K562 (cell line): ENCODE results near the gene CSNK1G1. TPM values are rescaled to one million over a fixed set of nuclear protein-coding genes. Genes with fewer than 3 reads are reported as not detected.
A peak's percentile ranks its signal among the peaks of the same experiment; 100 is the strongest.

ENCODE experiments used
- BMI1 ChIP-seq: fragments of 150-350 bp; IDR thresholded peaks from 2 replicates; pipeline ENCODE4 v1.6.1; 2014; ENCODE audit warnings: low read length
- C11orf30 ChIP-seq: fragments of 450-650 bp; IDR thresholded peaks from 2 replicates; pipeline ENCODE4 v1.6.1; 2016; ENCODE audit warnings: low read depth, mild to moderate bottlenecking
- DIDO1 ChIP-seq: fragments of 450-650 bp; IDR thresholded peaks from 2 replicates; pipeline ENCODE4 v1.6.1; 2016; ENCODE audit warnings: low read depth, missing biosample characterization, missing genetic modification characterization
- FOXA1 ChIP-seq: fragments of 450-650 bp; IDR thresholded peaks from 2 replicates; pipeline ENCODE4 v1.6.1; 2016; ENCODE audit warnings: mild to moderate bottlenecking, borderline replicate concordance
- HCFC1 ChIP-seq: IDR thresholded peaks from 2 replicates; pipeline ENCODE4 v1.6.1; 2012; ENCODE audit warnings: low read depth, low read length, improper control_type of control experiment
- HNRNPL ChIP-seq: fragments of 200-400 bp; formaldehyde crosslinking; IDR thresholded peaks from 2 replicates; pipeline ENCODE4 v1.6.1; 2017; ENCODE audit warnings: low read depth, mild to moderate bottlenecking, low read length
- MAFK ChIP-seq: IDR thresholded peaks from 2 replicates; pipeline ENCODE4 v1.6.1; 2011; ENCODE audit warnings: low read length, improper control_type of control experiment
- ZNF444 ChIP-seq: fragments of 250-450 bp; sonication (Bioruptor Pico); IDR thresholded peaks from 2 replicates; pipeline ENCODE4 v1.4.0; 2020; ENCODE audit warnings: mild to moderate bottlenecking, moderate library complexity
- polyA plus RNA-seq, 8 experiments: library from polyadenylated mRNA; depleted of rRNA in 4 of 8; stranded (reverse) in 5 of 8; unstranded in 3 of 8; fragments of >200 nt; fragmentation: Nextera tagmentation in 2 of 8; fragmentation: Illumina TruSeq in 1 of 8; extraction: Ambion mirVana in 2 of 8; extraction: Trizol in 1 of 8; gene quantifications; 2 replicates each; pipeline versions ENCODE4 v1.2.1 to v1.2.3, GENCODE V29; 2011 to 2014; ENCODE audit warnings: inconsistent platforms in 1 of 8, missing spikeins in 1 of 8
- total RNA-seq, 7 experiments: library from RNA; depleted of rRNA in 6 of 7; stranded (reverse); fragments of >200 nt in 6 of 7; fragmentation: Illumina TruSeq in 2 of 7; extraction: Trizol in 2 of 7; gene quantifications; 2 replicates each; pipeline versions ENCODE4 v1.2.1 to v1.2.3, GENCODE V29; 2011 to 2021; ENCODE audit warnings: low replicate concordance in 1 of 7
- TF ChIP-seq, protein P1 (sequence below), 3 experiments: fragments of 200-800 bp in 1 of 3; fragments of 250-450 bp in 1 of 3; fragments of 450-650 bp in 1 of 3; sonication (Bioruptor Pico) in 1 of 3; sonication (Bioruptor generic) in 1 of 3; formaldehyde crosslinking in 1 of 3; IDR thresholded peaks; 2 replicates each; pipeline versions ENCODE4 v1.6.1 to v1.8.0; 2016 to 2022; ENCODE audit warnings: mild to moderate bottlenecking in 2 of 3, missing genetic modification characterization in 2 of 3, missing compliant biosample characterization in 1 of 3, moderate library complexity in 1 of 3
- TF ChIP-seq, protein P2 (sequence below): fragments of 250-450 bp; sonication (Bioruptor Pico); IDR thresholded peaks from 2 replicates; pipeline ENCODE4 v1.4.0; 2020
- TF ChIP-seq, protein P3 (sequence below): fragments of 250-450 bp; sonication (Bioruptor Pico); IDR thresholded peaks from 2 replicates; pipeline ENCODE4 v1.4.0; 2020; ENCODE audit warnings: mild to moderate bottlenecking, moderate library complexity
- TF ChIP-seq, protein P4 (sequence below): fragments of 450-650 bp; formaldehyde crosslinking; IDR thresholded peaks from 2 replicates; pipeline ENCODE4 v1.4.0; 2022; ENCODE audit warnings: missing genetic modification characterization
- TF ChIP-seq, protein P5 (sequence below): sonication (generic); formaldehyde crosslinking; IDR thresholded peaks from 2 replicates; pipeline ENCODE4 v1.8.0; 2022; ENCODE audit warnings: mild to moderate bottlenecking, missing genetic modification reagents

CSNK1G1 gene
- total and polyA plus RNA-seq, 9 of the 15 experiments (the other 6 are each of a cell fraction or from before 2014, with no cell fraction given), result 4.5 to 18.5 (median 9.5) TPM

DNA sequence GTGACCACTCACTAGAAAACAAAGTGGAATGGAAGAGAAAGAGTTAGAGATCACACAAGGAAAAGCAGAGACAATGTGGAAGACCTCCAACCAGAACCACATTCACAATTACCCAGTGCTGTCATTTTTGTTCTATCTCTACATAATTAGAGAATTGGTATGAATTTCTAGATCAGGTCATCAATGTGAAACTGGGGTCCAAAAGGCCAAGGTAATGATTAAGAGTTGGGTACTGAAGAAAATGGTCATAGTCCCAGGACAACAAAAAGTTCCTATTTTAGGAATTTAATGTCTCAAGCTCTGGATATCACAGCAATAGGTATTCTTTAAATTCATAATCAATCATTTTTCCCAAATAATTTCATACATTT is 108.5 kb downstream of the CSNK1G1 start (continued):
- TF ChIP-seq, protein P1, sequence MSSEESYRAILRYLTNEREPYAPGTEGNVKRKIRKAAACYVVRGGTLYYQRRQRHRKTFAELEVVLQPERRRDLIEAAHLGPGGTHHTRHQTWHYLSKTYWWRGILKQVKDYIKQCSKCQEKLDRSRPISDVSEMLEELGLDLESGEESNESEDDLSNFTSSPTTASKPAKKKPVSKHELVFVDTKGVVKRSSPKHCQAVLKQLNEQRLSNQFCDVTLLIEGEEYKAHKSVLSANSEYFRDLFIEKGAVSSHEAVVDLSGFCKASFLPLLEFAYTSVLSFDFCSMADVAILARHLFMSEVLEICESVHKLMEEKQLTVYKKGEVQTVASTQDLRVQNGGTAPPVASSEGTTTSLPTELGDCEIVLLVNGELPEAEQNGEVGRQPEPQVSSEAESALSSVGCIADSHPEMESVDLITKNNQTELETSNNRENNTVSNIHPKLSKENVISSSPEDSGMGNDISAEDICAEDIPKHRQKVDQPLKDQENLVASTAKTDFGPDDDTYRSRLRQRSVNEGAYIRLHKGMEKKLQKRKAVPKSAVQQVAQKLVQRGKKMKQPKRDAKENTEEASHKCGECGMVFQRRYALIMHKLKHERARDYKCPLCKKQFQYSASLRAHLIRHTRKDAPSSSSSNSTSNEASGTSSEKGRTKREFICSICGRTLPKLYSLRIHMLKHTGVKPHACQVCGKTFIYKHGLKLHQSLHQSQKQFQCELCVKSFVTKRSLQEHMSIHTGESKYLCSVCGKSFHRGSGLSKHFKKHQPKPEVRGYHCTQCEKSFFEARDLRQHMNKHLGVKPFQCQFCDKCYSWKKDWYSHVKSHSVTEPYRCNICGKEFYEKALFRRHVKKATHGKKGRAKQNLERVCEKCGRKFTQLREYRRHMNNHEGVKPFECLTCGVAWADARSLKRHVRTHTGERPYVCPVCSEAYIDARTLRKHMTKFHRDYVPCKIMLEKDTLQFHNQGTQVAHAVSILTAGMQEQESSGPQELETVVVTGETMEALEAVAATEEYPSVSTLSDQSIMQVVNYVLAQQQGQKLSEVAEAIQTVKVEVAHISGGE (CRISPR knock-in tag; IDR thresholded peaks at IDR 0.05), result peak in 1 of 3 experiments; percentile 7; a peak in 1 of 6 replicates
- TF ChIP-seq HNRNPL (no peak), HCFC1 (no peak), DIDO1 (tag) (no peak), MAFK (no peak), BMI1 (no peak), ZNF444 (CRISPR knock-in tag) (no peak), C11orf30 (no peak), FOXA1 (no peak)
- TF ChIP-seq, protein P2, sequence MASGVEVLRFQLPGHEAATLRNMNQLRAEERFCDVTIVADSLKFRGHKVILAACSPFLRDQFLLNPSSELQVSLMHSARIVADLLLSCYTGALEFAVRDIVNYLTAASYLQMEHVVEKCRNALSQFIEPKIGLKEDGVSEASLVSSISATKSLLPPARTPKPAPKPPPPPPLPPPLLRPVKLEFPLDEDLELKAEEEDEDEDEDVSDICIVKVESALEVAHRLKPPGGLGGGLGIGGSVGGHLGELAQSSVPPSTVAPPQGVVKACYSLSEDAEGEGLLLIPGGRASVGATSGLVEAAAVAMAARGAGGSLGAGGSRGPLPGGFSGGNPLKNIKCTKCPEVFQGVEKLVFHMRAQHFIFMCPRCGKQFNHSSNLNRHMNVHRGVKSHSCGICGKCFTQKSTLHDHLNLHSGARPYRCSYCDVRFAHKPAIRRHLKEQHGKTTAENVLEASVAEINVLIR (CRISPR knock-in tag), result no peak
- TF ChIP-seq, protein P3, sequence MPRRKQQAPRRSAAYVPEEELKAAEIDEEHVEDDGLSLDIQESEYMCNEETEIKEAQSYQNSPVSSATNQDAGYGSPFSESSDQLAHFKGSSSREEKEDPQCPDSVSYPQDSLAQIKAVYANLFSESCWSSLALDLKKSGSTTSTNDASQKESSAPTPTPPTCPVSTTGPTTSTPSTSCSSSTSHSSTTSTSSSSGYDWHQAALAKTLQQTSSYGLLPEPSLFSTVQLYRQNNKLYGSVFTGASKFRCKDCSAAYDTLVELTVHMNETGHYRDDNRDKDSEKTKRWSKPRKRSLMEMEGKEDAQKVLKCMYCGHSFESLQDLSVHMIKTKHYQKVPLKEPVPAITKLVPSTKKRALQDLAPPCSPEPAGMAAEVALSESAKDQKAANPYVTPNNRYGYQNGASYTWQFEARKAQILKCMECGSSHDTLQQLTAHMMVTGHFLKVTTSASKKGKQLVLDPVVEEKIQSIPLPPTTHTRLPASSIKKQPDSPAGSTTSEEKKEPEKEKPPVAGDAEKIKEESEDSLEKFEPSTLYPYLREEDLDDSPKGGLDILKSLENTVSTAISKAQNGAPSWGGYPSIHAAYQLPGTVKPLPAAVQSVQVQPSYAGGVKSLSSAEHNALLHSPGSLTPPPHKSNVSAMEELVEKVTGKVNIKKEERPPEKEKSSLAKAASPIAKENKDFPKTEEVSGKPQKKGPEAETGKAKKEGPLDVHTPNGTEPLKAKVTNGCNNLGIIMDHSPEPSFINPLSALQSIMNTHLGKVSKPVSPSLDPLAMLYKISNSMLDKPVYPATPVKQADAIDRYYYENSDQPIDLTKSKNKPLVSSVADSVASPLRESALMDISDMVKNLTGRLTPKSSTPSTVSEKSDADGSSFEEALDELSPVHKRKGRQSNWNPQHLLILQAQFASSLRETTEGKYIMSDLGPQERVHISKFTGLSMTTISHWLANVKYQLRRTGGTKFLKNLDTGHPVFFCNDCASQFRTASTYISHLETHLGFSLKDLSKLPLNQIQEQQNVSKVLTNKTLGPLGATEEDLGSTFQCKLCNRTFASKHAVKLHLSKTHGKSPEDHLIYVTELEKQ (CRISPR knock-in tag), result no peak
- TF ChIP-seq, protein P4, sequence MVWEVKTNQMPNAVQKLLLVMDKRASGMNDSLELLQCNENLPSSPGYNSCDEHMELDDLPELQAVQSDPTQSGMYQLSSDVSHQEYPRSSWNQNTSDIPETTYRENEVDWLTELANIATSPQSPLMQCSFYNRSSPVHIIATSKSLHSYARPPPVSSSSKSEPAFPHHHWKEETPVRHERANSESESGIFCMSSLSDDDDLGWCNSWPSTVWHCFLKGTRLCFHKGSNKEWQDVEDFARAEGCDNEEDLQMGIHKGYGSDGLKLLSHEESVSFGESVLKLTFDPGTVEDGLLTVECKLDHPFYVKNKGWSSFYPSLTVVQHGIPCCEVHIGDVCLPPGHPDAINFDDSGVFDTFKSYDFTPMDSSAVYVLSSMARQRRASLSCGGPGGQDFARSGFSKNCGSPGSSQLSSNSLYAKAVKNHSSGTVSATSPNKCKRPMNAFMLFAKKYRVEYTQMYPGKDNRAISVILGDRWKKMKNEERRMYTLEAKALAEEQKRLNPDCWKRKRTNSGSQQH (CRISPR knock-in tag), result no peak
- TF ChIP-seq, protein P5, sequence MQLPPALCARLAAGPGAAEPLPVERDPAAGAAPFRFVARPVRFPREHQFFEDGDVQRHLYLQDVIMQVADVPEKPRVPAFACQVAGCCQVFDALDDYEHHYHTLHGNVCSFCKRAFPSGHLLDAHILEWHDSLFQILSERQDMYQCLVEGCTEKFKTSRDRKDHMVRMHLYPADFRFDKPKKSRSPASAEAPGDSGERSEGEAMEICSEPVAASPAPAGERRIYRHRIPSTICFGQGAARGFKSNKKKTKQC (CRISPR knock-in tag), result no peak
